Gastrocnemius medialis (tissue), 4 donors: ENCODE measurements around the gene SCGB2B2. TPM values are rescaled to one million over a fixed set of nuclear protein-coding genes. Genes with fewer than 3 reads are reported as not detected.
A peak's percentile ranks its signal among the peaks of the same experiment; 100 is the strongest.
"Not testable (repeated sequence)": the region's sequence is repeated elsewhere in the genome, so short reads cannot be mapped to it uniquely, and the experiment has no call there.

Experiments used
- ATAC-seq, 2 donors: fragments of 150-250 bp; one replicate each; pipeline ENCODE4 v1.9.1; 2016
- DNase-seq, 2 donors: peaks; one replicate each; pipeline ENCODE4 v3.0.0-alpha.2; 2019
- H3K27ac ChIP-seq, 4 donors: fragments of 200-600 bp; sonication (generic); 1 replicate in 1 of 4; 2 replicates in 3 of 4; pipeline ENCODE4 v1.5.1; 2016 to 2018; ENCODE audit warnings: mild to moderate bottlenecking in 2 of 4, moderate library complexity in 1 of 4
- H3K27me3 ChIP-seq, 3 donors: fragments of 200-600 bp; sonication (generic) in 2 of 3; 1 replicate in 1 of 3; 2 replicates in 2 of 3; pipeline versions ENCODE4 v1.5.1 to v1.6.0; 2016 to 2019; ENCODE audit warnings: mild to moderate bottlenecking in 1 of 3, moderate library complexity in 1 of 3
- H3K36me3 ChIP-seq, 2 donors: fragments of 200-600 bp; sonication (generic) in 1 of 2; one replicate each; pipeline ENCODE4 v1.5.1; 2017 to 2018
- H3K4me1 ChIP-seq, 2 donors: fragments of 200-600 bp; sonication (generic) in 1 of 2; one replicate each; pipeline ENCODE4 v1.5.1; 2016 to 2017; ENCODE audit warnings: mild to moderate bottlenecking in 2 of 2
- H3K4me3 ChIP-seq, 4 donors: fragments of 200-600 bp; sonication (generic) in 3 of 4; 1 replicate in 1 of 4; 2 replicates in 3 of 4; pipeline ENCODE4 v1.5.1; 2016 to 2019; ENCODE audit warnings: mild to moderate bottlenecking in 2 of 4
- H3K9me3 ChIP-seq, 3 donors: fragments of 200-600 bp; sonication (generic) in 2 of 3; 1 replicate in 1 of 3; 2 replicates in 2 of 3; pipeline ENCODE4 v1.5.1; 2016 to 2019
- POLR2A ChIP-seq, 2 donors: fragments of 450-650 bp; IDR thresholded peaks; one replicate each; pipeline ENCODE4 v1.6.1; 2017; ENCODE audit warnings: antibody characterized with exemption in 2 of 2, mild to moderate bottlenecking in 2 of 2, moderate library complexity in 2 of 2
- in situ Hi-C, 4 donors: fragments of 200-750 bp; cut with MboI; loops; one replicate each; pipeline versions ENCODE4 v1.15.0 to v1.8.0; 2017; ENCODE audit warnings: low sequenced_read_pairs in 4 of 4
- intact Hi-C: fragments of 100-400 bp; cut with DNase I; formaldehyde crosslinking; loops from one replicate; pipeline ENCODE4 v1.15.1; 2023; ENCODE audit warnings: low total_unique reads
- total RNA-seq, 4 donors: library from RNA; depleted of rRNA; stranded (reverse); fragments of >200 nt; gene quantifications; one replicate each; pipeline versions ENCODE4 v1.1.0 to v1.2.3, GENCODE V29; 2016
- TF ChIP-seq, protein P1 (sequence below), 5 experiments: fragments of 450-650 bp in 3 of 5; fragments of 200-600 bp in 2 of 5; sonication (generic) in 2 of 5; IDR thresholded peaks in 4 of 5; conservative IDR thresholded peaks in 1 of 5; 1 replicate in 4 of 5; 2 replicates in 1 of 5; pipeline ENCODE4 v1.5.1; 2016 to 2019; ENCODE audit warnings: antibody characterized with exemption in 5 of 5, mild to moderate bottlenecking in 3 of 5, moderate library complexity in 3 of 5

SCGB2B2 gene
- total RNA-seq, 4 donors from 2014 or later, result 0.20 to 1.1 (median 0.20) TPM; not detected in 1

- ATAC-seq, result no peak
- Histone ChIP-seq H3K36me3 (no peaks in the 10 kb centered on the region), H3K27ac (peak overlapping the region; percentile 75 to 84 (median 79)), H3K27me3 (no peaks in the 10 kb centered on the region), H3K4me1 (peaks cover 14 to 15% of the 10 kb centered on the region in 2 donors), H3K9me3 (no peaks in the 10 kb centered on the region), H3K4me3 (no peak overlapping the region)
- intact Hi-C loops (no loop called here), in situ Hi-C loops (no loop called here)
- TF ChIP-seq POLR2A (IDR thresholded peaks at IDR 0.05), result no peak
- TF ChIP-seq, protein P1, sequence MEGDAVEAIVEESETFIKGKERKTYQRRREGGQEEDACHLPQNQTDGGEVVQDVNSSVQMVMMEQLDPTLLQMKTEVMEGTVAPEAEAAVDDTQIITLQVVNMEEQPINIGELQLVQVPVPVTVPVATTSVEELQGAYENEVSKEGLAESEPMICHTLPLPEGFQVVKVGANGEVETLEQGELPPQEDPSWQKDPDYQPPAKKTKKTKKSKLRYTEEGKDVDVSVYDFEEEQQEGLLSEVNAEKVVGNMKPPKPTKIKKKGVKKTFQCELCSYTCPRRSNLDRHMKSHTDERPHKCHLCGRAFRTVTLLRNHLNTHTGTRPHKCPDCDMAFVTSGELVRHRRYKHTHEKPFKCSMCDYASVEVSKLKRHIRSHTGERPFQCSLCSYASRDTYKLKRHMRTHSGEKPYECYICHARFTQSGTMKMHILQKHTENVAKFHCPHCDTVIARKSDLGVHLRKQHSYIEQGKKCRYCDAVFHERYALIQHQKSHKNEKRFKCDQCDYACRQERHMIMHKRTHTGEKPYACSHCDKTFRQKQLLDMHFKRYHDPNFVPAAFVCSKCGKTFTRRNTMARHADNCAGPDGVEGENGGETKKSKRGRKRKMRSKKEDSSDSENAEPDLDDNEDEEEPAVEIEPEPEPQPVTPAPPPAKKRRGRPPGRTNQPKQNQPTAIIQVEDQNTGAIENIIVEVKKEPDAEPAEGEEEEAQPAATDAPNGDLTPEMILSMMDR (IDR thresholded peaks at IDR 0.05 in 4 of 5, conservative IDR thresholded peaks at IDR 0.05 in 1 of 5), result no peak
- DNase-seq, result no peak
Observed at GRCh38 chr19:34666200-34666957, 10.6 kb downstream of the SCGB2B2 start.

GRCh38 chr19:34665275-34665674, 11.7 kb downstream of the SCGB2B2 start:
- H3K27me3 ChIP-seq, in situ Hi-C loops, DNase-seq, H3K36me3 ChIP-seq, H3K4me3 ChIP-seq, ATAC-seq, intact Hi-C loops, H3K9me3 ChIP-seq: not testable (repeated sequence)
- peaks cover 15 to 19% of the 10 kb centered on the region in 2 donors for H3K4me1 ChIP-seq
- H3K27ac ChIP-seq, result peak overlapping the region in 2 of 4 donors; percentile 76 to 79

DNA sequence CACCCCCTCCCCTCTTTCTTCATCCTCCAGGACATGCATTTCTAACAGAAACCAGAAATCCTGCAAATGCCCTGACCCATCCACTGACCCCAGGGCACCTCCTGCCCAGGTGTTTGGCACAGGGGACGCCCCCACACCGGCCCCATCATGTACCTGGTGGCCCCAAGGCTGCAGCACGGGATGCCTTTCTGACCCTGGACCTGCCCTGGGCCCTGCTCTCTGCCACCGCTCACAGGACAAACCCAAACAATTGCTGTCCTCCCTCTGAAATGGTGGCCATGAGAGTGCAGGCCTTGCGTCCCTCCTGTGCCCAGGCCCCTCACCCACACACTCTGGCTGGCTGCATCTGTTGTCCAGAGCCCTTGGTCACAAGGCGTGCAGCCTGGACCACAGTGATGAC, 12.1 kb downstream of the SCGB2B2 start:
- ATAC-seq (no peak), DNase-seq (no peak)
- no peak for TF ChIP-seq POLR2A (IDR thresholded peaks at IDR 0.05)
- in situ Hi-C loops (no loop called here), intact Hi-C loops (no loop called here)
- Histone ChIP-seq H3K9me3 (no peaks in the 10 kb centered on the region), H3K4me1 (peaks cover 15 to 19% of the 10 kb centered on the region in 2 donors), H3K27ac (peak overlapping the region; percentile 60 to 79 (median 75)), H3K27me3 (no peaks in the 10 kb centered on the region), H3K4me3 (no peak overlapping the region), H3K36me3 (no peaks in the 10 kb centered on the region)

DNA sequence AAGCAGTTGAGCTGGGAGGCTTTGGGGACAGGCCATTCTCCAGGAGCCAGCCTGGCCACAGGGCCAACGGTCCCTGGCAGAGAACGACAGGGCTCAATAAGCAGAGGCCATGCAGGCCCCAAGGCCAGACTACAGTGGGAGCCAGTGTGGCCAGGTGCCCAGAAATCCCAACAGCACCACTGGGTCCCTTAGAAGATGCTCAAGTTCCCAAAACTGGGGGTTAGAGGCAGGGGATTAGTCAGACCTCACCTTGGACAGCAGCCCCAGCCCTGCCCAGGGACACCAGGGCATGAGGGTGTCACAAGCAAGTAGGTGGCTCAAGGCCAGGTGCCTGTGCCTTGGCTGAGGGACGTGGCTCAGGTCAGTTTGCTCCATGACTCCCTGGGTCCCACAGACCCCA, 12.8 kb downstream of the SCGB2B2 start:
- Histone ChIP-seq H3K4me1 (peaks cover 15 to 19% of the 10 kb centered on the region in 2 donors), H3K27me3 (no peaks in the 10 kb centered on the region), H3K36me3 (no peaks in the 10 kb centered on the region), H3K4me3 (no peak overlapping the region), H3K9me3 (no peaks in the 10 kb centered on the region), H3K27ac (peak overlapping the region; percentile 60 to 79 (median 75))
- intact Hi-C loops (no loop called here), in situ Hi-C loops (no loop called here)
- ATAC-seq, result peak; percentile 57 to 79
- no peak for TF ChIP-seq POLR2A (IDR thresholded peaks at IDR 0.05)
- TF ChIP-seq, protein P1 (IDR thresholded peaks at IDR 0.05 in 4 of 5, conservative IDR thresholded peaks at IDR 0.05 in 1 of 5), result no peak
- peak; percentile 50 to 78 for DNase-seq

DNA sequence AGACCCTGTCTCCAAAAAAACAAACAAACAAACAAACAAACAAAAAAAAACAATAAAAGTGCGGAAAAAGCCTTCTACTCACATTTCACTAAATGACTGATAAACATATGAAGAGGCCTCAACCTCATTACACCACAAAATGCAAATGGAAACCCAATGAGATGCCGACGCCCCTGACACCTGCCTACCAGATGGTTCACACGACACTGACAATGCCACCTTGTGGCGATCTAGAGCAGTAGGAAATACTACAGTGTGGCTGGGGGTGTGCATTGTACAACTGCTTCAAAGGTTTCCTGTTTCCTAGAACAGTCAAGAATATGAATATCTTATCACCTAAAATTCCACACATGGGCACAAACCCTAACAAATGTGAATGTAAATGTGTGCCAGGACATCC, 14.0 kb downstream of the SCGB2B2 start:
- intact Hi-C loops, result no loop called here
- Histone ChIP-seq H3K4me1 (peaks cover 15 to 19% of the 10 kb centered on the region in 2 donors), H3K9me3 (no peaks in the 10 kb centered on the region), H3K27me3 (no peaks in the 10 kb centered on the region), H3K36me3 (no peaks in the 10 kb centered on the region), H3K4me3 (no peak overlapping the region), H3K27ac (peak overlapping the region in 3 of 4 donors; percentile 74 to 79 (median 76))
- in situ Hi-C loops, result no loop called here
- peak in 1 of 2 donors; percentile 60 for ATAC-seq
- no peak for TF ChIP-seq POLR2A (IDR thresholded peaks at IDR 0.05)
- TF ChIP-seq, protein P1 (IDR thresholded peaks at IDR 0.05 in 4 of 5, conservative IDR thresholded peaks at IDR 0.05 in 1 of 5), result peak in 4 of 5 experiments; percentile 21 to 44 (median 34)
- DNase-seq, result no peak
